Measurements from ENCODE around the gene DCAF5. TPM values are rescaled to one million over a fixed set of nuclear protein-coding genes. Genes with fewer than 3 reads are reported as not detected.

Gene DCAF5
- polyA plus RNA-seq, 3 donors, result 22.2 to 55.1 (median 30.6) TPM

DNA sequence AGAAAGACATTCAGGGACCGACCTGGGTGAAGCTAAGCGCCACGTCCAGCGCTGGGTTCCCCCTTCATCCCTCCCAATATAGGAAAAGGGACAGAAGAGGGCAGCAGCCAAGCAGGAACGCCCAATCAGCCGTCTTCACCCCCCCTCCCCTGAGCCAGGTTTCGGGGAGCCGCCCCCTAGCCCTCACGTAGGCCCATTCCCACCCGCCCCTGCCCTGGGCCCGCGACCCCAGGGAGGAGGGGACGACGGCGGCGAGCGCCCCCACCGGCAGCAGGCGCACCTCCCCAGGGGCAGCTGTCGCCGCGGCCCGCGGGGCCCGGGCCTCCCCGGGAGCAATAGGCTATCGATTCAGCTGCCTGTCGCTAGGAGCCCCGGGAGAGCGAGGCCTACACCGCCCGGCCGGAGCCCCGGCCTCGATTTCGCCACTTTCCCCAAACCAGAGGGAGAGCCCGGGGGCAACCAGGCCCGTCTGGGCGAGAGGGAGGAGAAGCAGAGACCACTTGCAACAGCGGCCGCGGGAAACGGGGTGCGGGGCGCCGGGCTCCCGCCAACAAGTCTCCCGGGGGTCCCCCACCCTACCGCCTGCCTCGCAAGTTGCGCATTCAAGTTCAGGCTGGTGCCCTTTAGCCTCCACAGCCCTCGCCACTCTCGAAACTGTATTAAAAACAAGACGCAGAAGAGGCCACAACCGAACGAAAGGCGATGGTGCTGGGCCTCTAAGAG, 1.3 kb downstream of the DCAF5 start:
- H3K79me2 ChIP-seq (ENCODE audit: insufficient read depth, low read length), result peaks cover 62% of the 10 kb centered on the region
- intact Hi-C loops (cut with micrococcal nuclease), result no loop called here
- Mint-ChIP-seq H3K4me1 (peaks cover 27% of the 10 kb centered on the region), H3K4me3 (peak overlapping the region; percentile 84 to 94), H3K27me3 (ENCODE audit: low read depth in 3 of 3) (peaks cover 0 to 22% (median 19%) of the 10 kb centered on the region in 3 donors), H3K9me3 (no peaks in the 10 kb centered on the region), H3K27ac (peak overlapping the region; percentile 88 to 94 (median 93)), H3K36me3 (peaks cover 16 to 21% of the 10 kb centered on the region in 2 donors)
- H3K4me3 ChIP-seq (replicated peaks in 1 of 3; ENCODE audit: low read depth in 2 of 3, low read length in 3 of 3), result peak overlapping the region; percentile 72 to 98 (median 94)
- under 1% methylated on average over 52 of the region's 57 CpGs for WGBS (ENCODE audit: insufficient coverage)
- TF ChIP-seq, protein P1, sequence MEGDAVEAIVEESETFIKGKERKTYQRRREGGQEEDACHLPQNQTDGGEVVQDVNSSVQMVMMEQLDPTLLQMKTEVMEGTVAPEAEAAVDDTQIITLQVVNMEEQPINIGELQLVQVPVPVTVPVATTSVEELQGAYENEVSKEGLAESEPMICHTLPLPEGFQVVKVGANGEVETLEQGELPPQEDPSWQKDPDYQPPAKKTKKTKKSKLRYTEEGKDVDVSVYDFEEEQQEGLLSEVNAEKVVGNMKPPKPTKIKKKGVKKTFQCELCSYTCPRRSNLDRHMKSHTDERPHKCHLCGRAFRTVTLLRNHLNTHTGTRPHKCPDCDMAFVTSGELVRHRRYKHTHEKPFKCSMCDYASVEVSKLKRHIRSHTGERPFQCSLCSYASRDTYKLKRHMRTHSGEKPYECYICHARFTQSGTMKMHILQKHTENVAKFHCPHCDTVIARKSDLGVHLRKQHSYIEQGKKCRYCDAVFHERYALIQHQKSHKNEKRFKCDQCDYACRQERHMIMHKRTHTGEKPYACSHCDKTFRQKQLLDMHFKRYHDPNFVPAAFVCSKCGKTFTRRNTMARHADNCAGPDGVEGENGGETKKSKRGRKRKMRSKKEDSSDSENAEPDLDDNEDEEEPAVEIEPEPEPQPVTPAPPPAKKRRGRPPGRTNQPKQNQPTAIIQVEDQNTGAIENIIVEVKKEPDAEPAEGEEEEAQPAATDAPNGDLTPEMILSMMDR (IDR thresholded peaks at IDR 0.05), result peak; percentile 69
- H3K36me3 ChIP-seq (replicated peaks in 1 of 2; ENCODE audit: control insufficient read depth in 1 of 2, insufficient read depth in 2 of 2, low read length in 2 of 2), result peaks cover 8 to 25% of the 10 kb centered on the region in 2 donors
- H3K9ac ChIP-seq (ENCODE audit: insufficient read depth, low read length, poor library complexity, severe bottlenecking), result peak overlapping the region; percentile 91
- peaks cover 7 to 27% of the 10 kb centered on the region in 2 donors for H3K27me3 ChIP-seq (ENCODE audit: control insufficient read depth in 2 of 2, insufficient read depth in 2 of 2, low read length in 2 of 2)
- peak overlapping the region; percentile 98 for H2AFZ ChIP-seq (ENCODE audit: insufficient read depth, low read depth, low read length, poor library complexity, severe bottlenecking)
- H4K20me1 ChIP-seq (ENCODE audit: insufficient read depth, low read length), result peaks cover 44% of the 10 kb centered on the region
- peak; percentile 56 to 68 (median 61) for DNase-seq
- peak overlapping the region; percentile 86 to 89 for H3K27ac ChIP-seq (ENCODE audit: low read depth in 1 of 2, low read length in 2 of 2)
- H3K4me2 ChIP-seq (replicated peaks; ENCODE audit: extremely low read depth, low read length, poor library complexity, severe bottlenecking), result peak overlapping the region; percentile 96
- peaks cover 14 to 24% of the 10 kb centered on the region in 2 donors for H3K4me1 ChIP-seq (ENCODE audit: control insufficient read depth in 1 of 2, insufficient read depth in 2 of 2, low read length in 2 of 2)
- H3K9me3 ChIP-seq (replicated peaks in 1 of 2; ENCODE audit: control insufficient read depth in 1 of 2, insufficient read depth in 1 of 2, low read length in 2 of 2), result no peaks in the 10 kb centered on the region

DNA sequence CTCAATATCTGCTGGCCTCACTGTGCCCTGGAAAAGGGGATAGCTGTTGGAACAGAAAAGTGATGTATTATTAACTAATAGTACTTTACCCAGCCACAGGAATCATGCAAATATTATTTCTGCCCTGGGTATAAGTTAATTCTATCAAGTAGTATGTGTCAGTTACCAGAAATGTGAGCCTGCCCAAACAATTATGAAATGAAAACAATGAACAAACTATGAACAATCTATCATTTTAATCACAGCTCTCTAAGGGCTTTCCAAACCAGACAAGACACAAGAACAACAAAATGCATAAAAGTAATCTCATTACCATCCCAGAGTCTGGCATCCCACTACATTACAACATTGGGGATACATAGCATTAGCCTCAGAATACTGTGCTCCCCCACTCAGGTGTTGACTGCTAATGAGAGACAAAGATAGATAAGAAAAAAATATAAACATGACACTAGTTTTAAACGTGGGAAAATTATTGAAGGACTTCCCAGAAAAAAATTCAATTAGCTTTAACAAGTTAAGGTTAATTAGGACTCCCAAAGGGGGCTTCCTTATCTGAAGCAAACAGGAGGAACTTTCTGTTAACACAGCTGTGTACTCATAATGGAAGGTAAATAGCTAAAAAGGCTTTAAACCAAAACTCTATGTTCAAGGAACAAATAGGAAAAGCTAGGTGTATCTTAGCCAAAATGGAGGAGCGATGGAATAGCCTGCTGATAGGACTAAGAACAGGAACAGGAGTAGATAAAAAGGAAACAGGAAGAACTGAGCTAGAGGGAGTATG, 3.3 kb downstream of the DCAF5 start:
- intact Hi-C loops (cut with micrococcal nuclease), result no loop called here
- Histone ChIP-seq H4K20me1 (ENCODE audit: insufficient read depth, low read length) (peaks cover 62% of the 10 kb centered on the region), H3K4me1 (ENCODE audit: control insufficient read depth in 1 of 2, insufficient read depth in 2 of 2, low read length in 2 of 2) (peaks cover 14 to 24% of the 10 kb centered on the region in 2 donors), H3K27ac (ENCODE audit: low read depth in 1 of 2, low read length in 2 of 2) (no peak overlapping the region), H3K4me2 (replicated peaks; ENCODE audit: extremely low read depth, low read length, poor library complexity, severe bottlenecking) (no peak overlapping the region), H3K9me3 (replicated peaks in 1 of 2; ENCODE audit: control insufficient read depth in 1 of 2, insufficient read depth in 1 of 2, low read length in 2 of 2) (no peaks in the 10 kb centered on the region), H3K36me3 (replicated peaks in 1 of 2; ENCODE audit: control insufficient read depth in 1 of 2, insufficient read depth in 2 of 2, low read length in 2 of 2) (peaks cover 10 to 35% of the 10 kb centered on the region in 2 donors), H3K79me2 (ENCODE audit: insufficient read depth, low read length) (peaks cover 79% of the 10 kb centered on the region), H3K9ac (ENCODE audit: insufficient read depth, low read length, poor library complexity, severe bottlenecking) (no peak overlapping the region), H3K27me3 (ENCODE audit: control insufficient read depth in 2 of 2, insufficient read depth in 2 of 2, low read length in 2 of 2) (peaks cover under 1 to 10% of the 10 kb centered on the region in 2 donors), H2AFZ (ENCODE audit: insufficient read depth, low read depth, low read length, poor library complexity, severe bottlenecking) (no peak overlapping the region), H3K4me3 (replicated peaks in 1 of 3; ENCODE audit: low read depth in 2 of 3, low read length in 3 of 3) (no peak overlapping the region)
- H3K4me3 Mint-ChIP-seq, result no peak overlapping the region
- DNase-seq, result no peak
- H3K27me3 Mint-ChIP-seq (ENCODE audit: low read depth in 3 of 3), result peaks cover 0 to 5% (median 5%) of the 10 kb centered on the region in 3 donors
- 71% methylated on average over 1 of the region's 2 CpGs for WGBS (ENCODE audit: insufficient coverage)
- peaks cover 26 to 32% of the 10 kb centered on the region in 2 donors for H3K36me3 Mint-ChIP-seq
- no peaks in the 10 kb centered on the region for H3K9me3 Mint-ChIP-seq
- TF ChIP-seq, protein P1 (IDR thresholded peaks at IDR 0.05), result no peak
- peak overlapping the region in 1 of 7 donors; percentile 20 for H3K27ac Mint-ChIP-seq
- peaks cover 30% of the 10 kb centered on the region for H3K4me1 Mint-ChIP-seq

Measured in CD14-positive monocyte (primary cell).